Spleen (tissue), 11 donors: Measurements from ENCODE around the gene RIPOR3. TPM values are rescaled to one million over a fixed set of nuclear protein-coding genes. Genes with fewer than 3 reads are reported as not detected.

Source experiments
- DNase-seq: peaks from one replicate; pipeline ENCODE4 v3.0.0-alpha.2; 2020
- H3K27ac ChIP-seq, 8 donors: fragments of 200-600 bp; sonication (generic) in 7 of 8; 1 replicate in 4 of 8; 2 replicates in 4 of 8; pipeline versions ENCODE4 v1.5.0 to v1.8.0; 2016 to 2021; ENCODE audit warnings: inconsistent platforms in 4 of 8, mild to moderate bottlenecking in 4 of 8, moderate library complexity in 1 of 8
- H3K27me3 ChIP-seq, 7 donors: fragments of 200-600 bp; sonication (generic) in 6 of 7; replicated peaks in 1 of 7; 1 replicate in 4 of 7; 2 replicates in 3 of 7; pipeline versions ENCODE4 v1.5.0 to v1.8.0; 2016 to 2021; ENCODE audit warnings: inconsistent platforms in 3 of 7, mild to moderate bottlenecking in 1 of 7
- H3K36me3 ChIP-seq, 6 donors: fragments of 200-600 bp; sonication (generic) in 5 of 6; 1 replicate in 4 of 6; 2 replicates in 2 of 6; pipeline versions ENCODE4 v1.5.0 to v1.8.0; 2016 to 2021; ENCODE audit warnings: inconsistent platforms in 2 of 6
- H3K4me1 ChIP-seq, 6 donors: fragments of 200-600 bp; sonication (generic) in 5 of 6; 1 replicate in 3 of 6; 2 replicates in 3 of 6; pipeline versions ENCODE4 v1.5.0 to v1.8.0; 2016 to 2021; ENCODE audit warnings: inconsistent platforms in 3 of 6
- H3K4me3 ChIP-seq, 8 donors: fragments of 200-600 bp; sonication (generic) in 7 of 8; 1 replicate in 4 of 8; 2 replicates in 4 of 8; pipeline versions ENCODE4 v1.5.0 to v1.8.0; 2016 to 2021; ENCODE audit warnings: inconsistent platforms in 4 of 8, mild to moderate bottlenecking in 4 of 8, moderate library complexity in 2 of 8
- H3K9me3 ChIP-seq, 8 donors: fragments of 200-600 bp; sonication (generic) in 7 of 8; 1 replicate in 4 of 8; 2 replicates in 4 of 8; pipeline versions ENCODE4 v1.5.0 to v1.8.0; 2016 to 2021; ENCODE audit warnings: inconsistent platforms in 4 of 8
- POLR2A ChIP-seq, 3 donors: fragments of 450-650 bp; IDR thresholded peaks; one replicate each; pipeline ENCODE4 v1.5.1; 2017; ENCODE audit warnings: antibody characterized with exemption in 3 of 3, mild to moderate bottlenecking in 1 of 3
- POLR2AphosphoS5 ChIP-seq, 3 donors: sonication (generic); formaldehyde crosslinking; IDR thresholded peaks; one replicate each; pipeline ENCODE4 v1.5.1; 2017; ENCODE audit warnings: antibody characterized with exemption in 3 of 3
- WGBS, 5 donors: extraction: QIAGEN DNeasy Blood & Tissue Kit in 3 of 5; methylation state at CpG; one replicate each; pipeline versions ENCODE4 v1.1.5 to v1.1.7; 2013 to 2018; 5-methylcytosine and 5-hydroxymethylcytosine counted together
- intact Hi-C: fragments of 100-400 bp; cut with DNase I; formaldehyde crosslinking; loops from one replicate; pipeline ENCODE4 v1.15.0; 2023; ENCODE audit warnings: low total_unique reads
- polyA plus RNA-seq, 3 donors: library from polyadenylated mRNA; stranded (reverse); fragments of 200-250 nt; gene quantifications; one replicate each; pipeline ENCODE4 v1.2.1, GENCODE V29; 2013
- total RNA-seq, 7 donors: library from RNA; depleted of rRNA in 3 of 7; stranded (reverse); fragments of >200 nt in 3 of 7; fragmentation: NEBNext Ultra II Directional in 4 of 7; extraction: Animal tissue kit (Norgen Biotek cat#: 25700) in 4 of 7; gene quantifications; one replicate each; pipeline versions ENCODE4 v1.1.0 to v1.2.1, GENCODE V29; 2016 to 2021
- TF ChIP-seq, protein P1 (sequence below), 11 experiments: fragments of 200-600 bp in 7 of 11; fragments of 450-650 bp in 4 of 11; sonication (generic) in 4 of 11; IDR thresholded peaks in 8 of 11; conservative IDR thresholded peaks in 3 of 11; 1 replicate in 7 of 11; 2 replicates in 4 of 11; pipeline versions ENCODE4 v1.4.0 to v1.8.0; 2016 to 2021; ENCODE audit warnings: antibody characterized with exemption in 11 of 11, inconsistent platforms in 4 of 11, mild to moderate bottlenecking in 1 of 11
- donor health status: healthy with polysubstance abuse.
- donor health status: DM: no; HTN: no; CAD: no; lungs with moderate emphysema.
- donor health status: DM: no; HTN: no; CAD: no.
- donor health status: Bipolar disorder and iron deficiency.
- donor health status: healthy.
- donor health status: DM: no; HTN: no; CAD: no.
- donor health status: DM: yes; HTN: yes; CAD: no.

The RIPOR3 gene
- total and polyA plus RNA-seq, 10 donors: 6.0 to 22.8 (median 13.1) TPM

DNA sequence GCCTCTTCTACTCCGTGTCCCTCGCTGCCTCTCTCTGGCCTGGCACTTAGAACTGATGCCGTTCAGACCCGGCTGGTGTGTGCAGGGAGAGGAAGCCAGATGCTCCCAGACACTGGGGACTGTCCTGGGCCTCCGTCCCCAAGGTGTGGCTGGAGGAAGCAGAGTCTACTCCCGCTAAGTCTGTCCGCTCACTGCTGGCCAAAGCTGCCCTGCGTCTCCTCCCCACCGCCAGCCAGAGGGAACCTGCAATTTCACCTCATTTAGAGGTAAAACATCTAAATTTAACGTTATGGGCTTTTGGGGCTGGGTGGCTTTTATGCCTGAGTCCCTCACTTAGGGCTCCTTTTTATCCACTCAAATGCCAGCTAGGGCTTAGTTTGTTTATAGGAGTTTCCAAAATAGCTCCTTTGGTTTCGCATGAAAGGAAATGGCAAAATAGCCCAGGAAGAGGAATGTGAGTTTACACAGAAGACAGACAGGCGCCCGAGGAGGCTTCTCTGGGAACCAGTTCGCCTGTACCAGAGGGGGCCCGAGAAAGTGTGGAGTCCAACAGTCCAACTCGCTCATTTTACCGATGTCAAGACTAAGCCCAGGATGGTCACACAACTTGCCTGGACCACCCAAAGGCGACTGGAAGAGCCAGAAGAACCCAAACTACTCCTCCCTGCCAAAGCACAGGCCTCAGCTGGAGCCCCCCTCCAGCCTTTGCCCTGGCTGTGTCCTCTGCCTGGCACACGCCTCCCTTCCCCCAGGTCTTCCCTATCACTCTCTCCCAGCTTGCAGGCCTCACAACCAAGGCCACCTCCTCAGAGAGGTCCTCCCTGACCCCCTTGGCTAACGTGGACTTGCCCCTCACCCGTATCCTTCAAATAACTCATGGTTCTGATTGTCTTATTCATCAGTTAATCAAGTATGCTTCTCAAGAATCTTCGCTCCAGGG is 54.5 kb downstream of the RIPOR3 start:
- Histone ChIP-seq H3K9me3 (no peaks in the 10 kb centered on the region), H3K36me3 (no peaks in the 10 kb centered on the region), H3K27ac (peak overlapping the region in 2 of 8 donors; percentile 20 to 34), H3K4me3 (no peak overlapping the region), H3K4me1 (peaks cover 0 to 24% (median 10%) of the 10 kb centered on the region in 6 donors), H3K27me3 (peaks cover 0 to 4% (median 0%) of the 10 kb centered on the region in 7 donors)
- 77 to 88% (median 81%) methylated on average over 22 of the region's 22 CpGs for WGBS, 5 donors
- no peak for DNase-seq
- TF ChIP-seq, protein P1, sequence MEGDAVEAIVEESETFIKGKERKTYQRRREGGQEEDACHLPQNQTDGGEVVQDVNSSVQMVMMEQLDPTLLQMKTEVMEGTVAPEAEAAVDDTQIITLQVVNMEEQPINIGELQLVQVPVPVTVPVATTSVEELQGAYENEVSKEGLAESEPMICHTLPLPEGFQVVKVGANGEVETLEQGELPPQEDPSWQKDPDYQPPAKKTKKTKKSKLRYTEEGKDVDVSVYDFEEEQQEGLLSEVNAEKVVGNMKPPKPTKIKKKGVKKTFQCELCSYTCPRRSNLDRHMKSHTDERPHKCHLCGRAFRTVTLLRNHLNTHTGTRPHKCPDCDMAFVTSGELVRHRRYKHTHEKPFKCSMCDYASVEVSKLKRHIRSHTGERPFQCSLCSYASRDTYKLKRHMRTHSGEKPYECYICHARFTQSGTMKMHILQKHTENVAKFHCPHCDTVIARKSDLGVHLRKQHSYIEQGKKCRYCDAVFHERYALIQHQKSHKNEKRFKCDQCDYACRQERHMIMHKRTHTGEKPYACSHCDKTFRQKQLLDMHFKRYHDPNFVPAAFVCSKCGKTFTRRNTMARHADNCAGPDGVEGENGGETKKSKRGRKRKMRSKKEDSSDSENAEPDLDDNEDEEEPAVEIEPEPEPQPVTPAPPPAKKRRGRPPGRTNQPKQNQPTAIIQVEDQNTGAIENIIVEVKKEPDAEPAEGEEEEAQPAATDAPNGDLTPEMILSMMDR (IDR thresholded peaks at IDR 0.05 in 8 of 11, conservative IDR thresholded peaks at IDR 0.05 in 3 of 11): no peak
- TF ChIP-seq POLR2AphosphoS5 (IDR thresholded peaks at IDR 0.05) (no peak), POLR2A (IDR thresholded peaks at IDR 0.05) (no peak)
- intact Hi-C loops: no loop called here

DNA sequence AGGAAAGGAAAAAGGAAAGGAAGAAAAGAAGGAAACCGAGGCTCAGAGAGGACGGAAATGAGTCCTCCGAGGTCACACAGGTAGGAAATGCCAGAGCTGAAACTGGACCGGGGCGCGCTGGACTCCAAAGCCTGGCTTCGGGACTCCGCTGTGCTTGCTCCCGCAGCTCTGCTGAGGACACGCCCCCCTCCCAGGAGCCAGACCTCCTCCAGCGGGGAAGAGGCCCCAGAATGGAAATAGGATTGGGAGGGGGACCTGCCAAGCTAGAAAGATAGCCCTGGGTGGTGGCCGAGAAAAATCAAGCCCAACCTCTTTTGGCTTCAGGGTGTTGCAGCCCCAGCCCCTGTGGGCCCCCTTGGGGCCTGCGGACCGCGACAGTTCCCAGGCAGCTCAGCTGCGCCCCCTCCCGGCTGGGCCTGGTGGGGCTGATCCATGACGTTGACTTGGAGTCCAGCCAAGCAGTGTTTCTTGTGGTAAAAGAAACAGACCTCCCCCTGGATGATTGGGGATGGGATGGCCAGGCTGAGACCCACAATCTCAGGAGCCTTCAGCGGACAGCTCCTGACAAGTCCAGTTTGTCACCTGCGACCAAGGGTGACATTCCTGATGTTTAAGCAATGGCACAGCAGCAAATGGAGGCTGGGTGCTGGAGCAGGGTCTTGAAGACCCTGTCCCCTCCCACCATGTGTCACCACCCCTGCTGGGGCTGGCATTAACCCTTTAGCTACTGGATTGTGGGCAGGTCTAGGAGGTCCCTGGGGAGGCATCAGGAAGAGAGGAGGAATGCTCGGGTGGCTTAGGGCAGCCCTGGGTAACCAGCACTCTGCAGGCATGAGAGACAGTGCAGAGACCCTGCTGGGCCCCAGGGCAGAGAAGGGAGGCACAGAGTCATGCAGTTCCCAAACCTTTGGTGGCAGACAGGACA is 55.4 kb downstream of the RIPOR3 start:
- H3K27ac ChIP-seq: peak overlapping the region in 1 of 8 donors; percentile 34
- TF ChIP-seq POLR2A (IDR thresholded peaks at IDR 0.05) (no peak), POLR2AphosphoS5 (IDR thresholded peaks at IDR 0.05) (peak; percentile 24 to 68 (median 39))
- TF ChIP-seq, protein P1 (IDR thresholded peaks at IDR 0.05 in 8 of 11, conservative IDR thresholded peaks at IDR 0.05 in 3 of 11): peak; percentile 28 to 87 (median 76)
- intact Hi-C loops: no loop called here

DNA sequence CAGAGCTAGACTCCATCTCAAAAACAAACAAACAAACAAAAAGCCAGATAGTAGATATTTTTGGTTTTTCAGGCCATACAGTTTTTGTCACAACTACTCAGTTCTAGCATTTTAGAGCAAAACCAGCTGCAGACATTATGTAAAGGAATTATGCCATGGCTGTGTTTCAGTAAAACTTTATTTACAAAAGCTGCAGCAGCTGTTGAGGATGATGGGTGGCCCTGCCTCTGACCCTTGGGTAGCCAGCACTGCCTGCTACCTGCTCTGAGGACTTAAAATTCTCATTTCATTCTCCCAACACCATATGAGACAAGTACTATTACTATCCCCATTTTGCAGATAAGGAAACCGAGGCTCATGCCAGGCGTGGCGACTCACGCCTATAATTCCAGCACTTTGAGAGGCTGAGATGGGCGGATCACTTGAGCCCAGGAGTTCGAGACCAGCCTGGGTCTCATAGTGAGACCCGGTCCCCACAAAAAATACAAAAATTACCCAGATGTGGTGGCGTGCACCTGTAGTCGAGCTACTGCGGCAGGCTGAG is 56.3 kb downstream of the RIPOR3 start:
- TF ChIP-seq POLR2A (IDR thresholded peaks at IDR 0.05) (no peak), POLR2AphosphoS5 (IDR thresholded peaks at IDR 0.05) (no peak)
- TF ChIP-seq, protein P1 (IDR thresholded peaks at IDR 0.05 in 8 of 11, conservative IDR thresholded peaks at IDR 0.05 in 3 of 11): no peak
- Histone ChIP-seq H3K27me3 (peaks cover 0 to 4% (median 0%) of the 10 kb centered on the region in 7 donors), H3K9me3 (no peaks in the 10 kb centered on the region), H3K36me3 (no peaks in the 10 kb centered on the region), H3K4me1 (peaks cover 0 to 20% (median 10%) of the 10 kb centered on the region in 6 donors), H3K27ac (no peak overlapping the region), H3K4me3 (no peak overlapping the region)
- 91 to 96% (median 94%) methylated on average over 10 of the region's 10 CpGs for WGBS, 5 donors
- intact Hi-C loops: no loop called here
- no peak for DNase-seq

More for the DNA sequence above, 55.4 kb downstream of the RIPOR3 start:
- peaks cover 0 to 20% (median 10%) of the 10 kb centered on the region in 6 donors for H3K4me1 ChIP-seq
- H3K36me3 ChIP-seq: no peaks in the 10 kb centered on the region
- H3K9me3 ChIP-seq: no peaks in the 10 kb centered on the region
- no peak overlapping the region for H3K4me3 ChIP-seq
- peaks cover 0 to 4% (median 0%) of the 10 kb centered on the region in 7 donors for H3K27me3 ChIP-seq
- peak; percentile 84 for DNase-seq
- WGBS, 5 donors: 40 to 48% (median 46%) methylated on average over 15 to 21 of the region's 21 CpGs
